IMR-90 (cell line): ENCODE results near the gene FBXW12. TPM values are rescaled to one million over a fixed set of nuclear protein-coding genes. Genes with fewer than 3 reads are reported as not detected.

Experiments used
- ELK1 ChIP-seq: fragments of 150-350 bp; IDR thresholded peaks from 2 replicates; pipeline ENCODE4 v1.6.1; 2016; ENCODE audit warnings: low read depth, mild to moderate bottlenecking, low read length, moderate library complexity, borderline replicate concordance
- MAFK ChIP-seq: IDR thresholded peaks from 2 replicates; pipeline ENCODE4 v1.6.1; 2012; ENCODE audit warnings: low read depth, low read length, improper control_type of control experiment
- SMC3 ChIP-seq: fragments of 150-350 bp; IDR thresholded peaks from 2 replicates; pipeline ENCODE4 v1.6.1; 2016; ENCODE audit warnings: low read depth, mild to moderate bottlenecking, antibody characterized with exemption, low read length, moderate library complexity
- USF2 ChIP-seq: fragments of 150-350 bp; IDR thresholded peaks from 2 replicates; pipeline ENCODE4 v1.6.1; 2017; ENCODE audit warnings: mild to moderate bottlenecking, antibody characterized with exemption, low read length, low read depth
- polyA plus RNA-seq, 3 experiments: library from polyadenylated mRNA; depleted of rRNA; stranded (reverse); fragments of >200 nt; gene quantifications; 2 replicates each; pipeline ENCODE4 v1.2.3, GENCODE V29; 2012; ENCODE audit warnings: low replicate concordance in 1 of 3
- total RNA-seq: library from RNA; depleted of rRNA; stranded (reverse); fragments of >200 nt; gene quantifications from 2 replicates; pipeline ENCODE4 v1.2.3, GENCODE V29; 2012

FBXW12 gene
- total and polyA plus RNA-seq, 2 of the 4 experiments (the other 2 are of a cell fraction), result not detected

GRCh38 chr3:48398701-48399386, 26.8 kb downstream of the FBXW12 start (continued):
- TF ChIP-seq ELK1, result no peak
- no peak for TF ChIP-seq MAFK
- TF ChIP-seq SMC3, result no peak
- TF ChIP-seq USF2, result no peak
